Uterus (tissue), 2 donors: ENCODE measurements around the gene KBTBD7.

Experiments used
- CTCF ChIP-seq, 4 experiments: fragments of 200-600 bp in 2 of 4; fragments of 450-650 bp in 2 of 4; sonication (generic) in 2 of 4; IDR thresholded peaks; one replicate each; pipeline ENCODE4 v1.5.1; 2016 to 2019; ENCODE audit warnings: antibody characterized with exemption in 4 of 4, mild to moderate bottlenecking in 2 of 4, moderate library complexity in 1 of 4
- POLR2A ChIP-seq, 2 donors: fragments of 450-650 bp; IDR thresholded peaks; one replicate each; pipeline ENCODE4 v1.6.1; 2016; ENCODE audit warnings: antibody characterized with exemption in 2 of 2, mild to moderate bottlenecking in 1 of 2, moderate library complexity in 1 of 2

GRCh38 chr13:41156620-41157019, 37.7 kb downstream of the KBTBD7 start:
- TF ChIP-seq CTCF (IDR thresholded peaks at IDR 0.05) (no peak), POLR2A (IDR thresholded peaks at IDR 0.05) (no peak)
